HG03571 (cell line): ENCODE results near the gene BICD2.
"Not testable (repeated sequence)": the region's sequence is repeated elsewhere in the genome, so short reads cannot be mapped to it uniquely, and the experiment has no call there.

ENCODE experiments used
- ATAC-seq: cut with Tn5 transposase; IDR thresholded peaks from one replicate; pipeline ENCODE4 v1.9.1; 2021; ENCODE audit not compliant: unreplicated experiment

BICD2 gene

GRCh38 chr9:92764381-92764987 is at the start of gene BICD2:
Gene BICD2 (minus strand): TSS chr9:92764833. CDS start chr9:92764744, 89 bp downstream.
- no peak for ATAC-seq

DNA sequence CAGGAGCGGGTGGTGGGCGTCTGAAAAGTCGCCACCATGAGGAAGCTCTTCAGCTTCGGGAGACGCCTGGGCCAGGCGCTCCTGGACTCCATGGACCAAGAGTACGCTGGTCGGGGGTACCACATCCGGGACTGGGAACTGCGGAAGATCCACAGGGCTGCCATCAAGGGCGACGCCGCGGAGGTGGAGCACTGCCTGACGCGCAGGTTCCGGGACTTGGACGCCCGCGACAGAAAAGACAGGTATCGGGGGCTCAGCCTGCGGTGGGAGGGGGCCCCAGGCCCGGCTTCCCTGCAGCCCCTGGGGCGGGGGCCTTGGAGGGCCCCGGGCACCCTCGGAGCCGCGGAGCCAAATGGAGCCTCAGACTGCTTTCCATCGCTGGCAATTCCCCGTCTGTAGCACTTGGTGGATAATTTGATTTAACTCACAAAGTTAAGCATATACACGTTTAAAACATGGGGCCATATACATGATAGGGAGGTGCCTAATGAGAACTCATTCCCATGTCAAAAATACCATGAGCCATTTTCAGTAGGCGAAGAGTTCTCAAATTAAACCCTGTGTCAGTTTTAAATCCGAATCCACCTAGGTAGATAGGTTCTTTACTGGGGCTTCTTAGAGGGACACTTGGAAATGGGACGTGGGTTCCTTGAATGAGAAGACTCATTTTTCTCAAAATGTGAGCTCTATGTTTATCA is 45.1 kb upstream of the BICD2 start:
- ATAC-seq = not testable (repeated sequence)

DNA sequence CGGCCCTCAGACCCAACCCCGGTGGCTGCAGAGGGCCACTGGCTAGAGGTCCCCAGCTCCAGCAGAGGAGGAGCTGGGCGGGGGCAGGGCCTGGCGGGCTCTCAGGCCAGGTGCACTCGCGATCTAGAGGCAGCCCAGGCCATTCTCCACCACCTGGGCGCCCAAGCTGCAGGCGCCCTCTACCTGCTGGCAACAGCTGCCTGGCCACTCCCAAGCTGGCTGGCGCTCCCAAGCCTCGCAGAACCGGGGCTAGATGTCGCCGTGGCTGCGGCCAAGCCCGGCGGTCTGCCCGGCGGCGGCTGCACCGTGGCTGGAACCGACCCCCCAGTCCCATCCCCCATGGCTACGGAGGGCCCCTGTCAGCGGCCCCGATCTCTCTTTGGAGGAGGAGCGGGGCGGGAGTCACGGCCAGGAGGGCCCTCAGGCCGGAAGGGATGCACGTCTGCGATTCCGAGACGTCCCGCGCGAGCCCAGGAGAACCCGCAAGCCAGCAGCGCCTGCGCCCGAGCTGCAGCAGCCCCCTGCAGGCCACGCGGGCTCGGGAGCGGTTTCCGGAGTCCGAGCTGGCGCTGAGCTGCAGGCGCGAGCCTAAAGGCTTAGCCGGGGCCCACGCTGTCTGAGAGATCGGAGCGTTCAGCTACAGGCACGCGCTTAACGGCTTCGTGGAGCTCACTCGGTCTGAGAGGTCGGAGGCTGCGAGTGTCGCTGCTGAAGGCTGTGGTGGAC is 44.3 kb upstream of the BICD2 start:
- no peak for ATAC-seq

- ATAC-seq = no peak
These were observed 43.4 kb upstream of the BICD2 start for GRCh38 chr9:92807757-92808725.

DNA sequence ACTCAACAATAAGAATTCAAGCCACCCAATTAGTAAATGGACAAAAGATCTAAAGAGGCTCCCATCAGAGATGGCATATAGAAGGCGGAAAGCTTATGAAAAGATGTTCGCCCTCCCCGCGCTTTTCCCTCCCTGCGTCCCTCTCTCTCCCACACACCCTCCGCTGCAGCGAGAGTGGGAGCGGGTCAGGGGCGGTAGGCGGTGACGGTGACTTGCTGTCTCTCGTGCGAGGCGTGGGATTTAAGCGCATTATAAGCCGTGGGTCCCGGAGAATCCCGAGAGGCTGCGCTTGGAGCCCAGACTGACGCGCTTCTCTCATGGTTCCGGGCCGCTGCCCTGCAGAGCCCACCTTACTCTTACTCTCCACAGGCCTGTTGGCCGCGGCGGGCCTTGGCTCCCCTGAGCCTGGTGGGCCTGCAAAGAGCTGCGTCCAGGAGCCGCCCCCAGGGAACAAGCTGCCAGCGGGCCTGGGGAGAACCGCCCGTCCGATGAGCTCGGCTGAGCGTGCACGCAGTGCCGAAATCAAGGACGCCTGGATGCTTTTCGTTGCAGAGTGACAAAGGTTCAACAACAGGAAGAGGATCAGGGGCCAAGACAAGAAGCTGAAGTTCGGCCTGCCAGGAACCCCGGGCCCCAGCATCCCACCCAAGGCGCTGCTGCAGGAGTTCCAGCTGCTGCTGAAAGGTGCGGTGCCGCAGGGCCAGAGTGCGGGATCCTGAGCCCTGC is 42.6 kb upstream of the BICD2 start:
- no peak for ATAC-seq

DNA sequence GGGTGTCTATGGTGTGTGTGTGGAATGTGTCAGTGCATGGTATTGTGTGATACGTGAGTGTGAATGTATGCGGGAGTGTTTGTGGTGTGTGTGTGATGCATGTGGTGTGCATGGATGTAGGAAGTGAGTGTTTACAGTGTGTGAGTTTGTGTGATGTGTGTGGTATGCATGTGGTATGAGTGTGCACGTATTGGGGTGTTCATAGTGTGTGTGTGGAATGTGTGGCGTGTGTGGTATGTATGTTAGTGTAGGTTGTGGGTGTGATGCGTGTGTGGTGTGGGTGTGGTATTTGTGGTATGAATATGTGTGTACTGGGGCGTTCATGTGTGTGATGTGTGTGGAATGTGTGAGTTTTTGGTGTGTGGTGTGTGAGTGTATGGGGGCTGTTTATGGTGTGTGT is 40.1 kb upstream of the BICD2 start:
- ATAC-seq = no peak

- no peak for ATAC-seq
These were observed 33.7 kb upstream of the BICD2 start for GRCh38 chr9:92798358-92798757.

DNA sequence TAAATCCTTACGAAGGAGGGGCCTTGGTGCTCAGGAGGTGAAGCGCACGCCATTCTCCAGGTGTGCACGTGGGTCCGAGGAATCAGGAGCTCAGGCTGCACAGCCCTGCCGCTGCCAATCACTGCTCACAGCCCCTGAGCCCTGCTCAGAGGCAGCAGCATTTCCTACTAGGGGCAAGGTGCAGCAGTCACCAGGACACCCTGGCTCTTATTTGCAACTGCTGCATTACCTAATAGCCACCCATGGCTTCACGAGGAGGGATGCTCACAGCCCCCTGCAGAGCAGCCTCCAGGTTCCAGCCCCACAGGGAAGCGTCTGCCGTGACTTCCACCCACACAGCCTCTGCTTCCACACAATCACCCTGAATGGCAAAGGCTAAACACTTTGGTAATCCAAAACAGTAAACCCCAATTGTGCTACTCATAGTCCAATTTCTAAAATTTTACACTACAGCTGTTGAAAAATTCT is 31.7 kb upstream of the BICD2 start:
- not testable (repeated sequence) for ATAC-seq

DNA sequence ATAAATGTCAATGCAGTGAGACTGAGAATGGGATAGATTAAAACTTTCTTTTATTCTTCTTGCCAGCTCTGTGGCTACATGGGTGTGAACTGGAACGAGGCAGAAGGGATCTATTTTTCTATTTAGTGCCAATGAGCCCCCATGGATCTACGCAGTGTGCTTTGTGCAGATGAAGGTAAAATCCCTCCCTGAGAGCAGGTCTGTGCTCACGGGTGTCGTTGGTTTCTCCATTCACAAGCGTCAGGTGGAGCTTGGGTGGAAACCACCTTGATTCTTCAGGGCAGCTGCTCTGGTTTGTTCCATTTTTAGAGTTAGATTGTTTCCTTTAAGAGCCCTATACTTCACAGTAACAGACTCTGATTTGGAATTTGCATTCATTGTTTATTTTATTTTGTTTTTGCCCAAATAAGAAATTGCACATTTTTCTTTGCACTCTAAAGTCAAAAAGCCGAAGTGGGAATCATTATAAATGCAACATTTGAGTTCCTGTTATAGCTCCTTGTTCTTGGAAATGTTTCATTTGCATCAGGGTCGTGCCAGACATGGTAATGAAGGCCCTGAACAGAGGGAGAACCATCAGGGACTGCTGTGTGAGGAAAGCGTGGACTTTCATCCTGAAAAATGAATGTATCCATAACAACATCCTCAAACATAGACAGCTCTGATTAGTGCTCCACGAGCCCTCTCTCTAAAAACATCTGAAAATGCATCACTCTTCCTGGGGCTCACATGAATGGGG is 31.1 kb upstream of the BICD2 start:
- no peak for ATAC-seq

DNA sequence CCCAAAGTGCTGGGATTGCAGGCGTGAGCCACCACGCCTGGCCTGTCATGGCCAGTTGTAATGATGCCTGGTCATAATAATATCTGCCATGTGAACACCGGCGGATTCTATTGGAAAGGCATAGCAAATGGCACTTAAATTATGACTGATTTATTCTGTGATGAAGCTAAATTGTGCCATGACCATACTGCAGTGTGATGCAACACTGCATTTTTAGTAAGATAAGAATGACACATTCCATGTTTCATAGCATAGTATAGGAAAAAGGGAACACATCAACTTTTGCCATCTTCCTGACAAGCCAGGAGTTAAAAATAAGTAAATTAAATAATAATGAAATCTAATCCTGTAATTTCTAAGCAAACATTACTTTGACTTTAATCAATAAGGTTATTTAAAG is 30.4 kb upstream of the BICD2 start:
- ATAC-seq = no peak

DNA sequence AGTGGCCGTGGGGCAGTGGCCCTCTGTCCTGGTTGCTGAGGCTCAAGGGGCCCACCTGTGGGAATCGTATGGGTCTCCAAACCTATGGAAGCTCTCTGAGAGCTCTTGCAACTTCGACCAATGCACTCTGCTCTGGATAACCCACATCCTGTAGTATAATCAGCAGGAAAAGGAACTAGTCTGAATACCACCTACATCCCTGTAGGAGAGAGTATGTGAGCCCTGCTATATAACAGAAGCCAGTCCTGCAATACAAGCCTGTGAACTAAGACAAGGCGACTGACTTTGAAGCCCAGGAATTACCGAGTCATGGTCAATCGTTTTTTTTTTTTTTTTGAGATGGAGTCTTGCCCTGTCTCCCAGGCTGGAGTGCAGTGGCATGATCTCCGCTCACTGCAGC is 29.8 kb upstream of the BICD2 start:
- ATAC-seq = no peak

- no peak for ATAC-seq
These were observed 26.2 kb upstream of the BICD2 start for GRCh38 chr9:92790542-92791527.

- no peak for ATAC-seq
These were observed 21.7 kb upstream of the BICD2 start for GRCh38 chr9:92786298-92786697.

DNA sequence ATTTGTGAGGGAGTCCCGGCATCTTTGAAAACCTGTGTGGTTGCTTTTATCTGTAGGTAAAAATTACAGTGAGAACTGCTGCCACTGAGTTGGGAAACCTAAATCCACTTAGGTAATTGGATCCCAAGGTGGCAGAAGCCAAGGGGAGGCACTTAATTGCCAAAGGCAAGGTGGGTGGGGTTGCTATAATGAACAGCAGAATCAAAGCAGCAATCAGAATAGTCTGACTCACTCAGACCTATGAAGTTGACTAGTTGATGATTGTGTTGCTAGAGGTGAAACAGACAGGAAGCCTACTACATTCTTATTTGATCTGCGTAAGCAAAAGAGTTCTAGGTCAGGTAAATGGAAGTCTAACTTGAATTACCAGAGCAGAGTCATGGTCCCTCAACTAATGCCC is 17.3 kb upstream of the BICD2 start:
- ATAC-seq = no peak

- no peak for ATAC-seq
These were observed 15.6 kb upstream of the BICD2 start for GRCh38 chr9:92780206-92780605.

DNA sequence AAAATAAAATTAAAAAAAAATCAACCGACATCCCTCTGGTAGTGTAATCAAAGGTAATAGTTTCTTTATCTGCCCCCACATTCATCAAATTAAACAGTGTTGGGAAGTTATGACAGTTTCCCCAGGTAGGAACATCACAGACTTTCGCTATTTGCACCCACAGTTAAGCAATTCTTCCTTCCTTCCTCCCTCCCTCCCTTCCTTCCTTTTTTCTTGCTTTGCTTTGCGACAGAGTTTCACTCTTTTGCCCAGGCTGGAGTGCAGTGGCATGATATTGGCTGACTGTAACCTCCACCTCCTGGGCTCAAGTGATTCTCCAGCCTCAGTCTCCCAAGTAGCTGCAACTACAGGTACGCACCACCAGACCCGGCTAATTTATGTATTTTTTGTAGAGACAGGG is 10.8 kb upstream of the BICD2 start:
- ATAC-seq = no peak

DNA sequence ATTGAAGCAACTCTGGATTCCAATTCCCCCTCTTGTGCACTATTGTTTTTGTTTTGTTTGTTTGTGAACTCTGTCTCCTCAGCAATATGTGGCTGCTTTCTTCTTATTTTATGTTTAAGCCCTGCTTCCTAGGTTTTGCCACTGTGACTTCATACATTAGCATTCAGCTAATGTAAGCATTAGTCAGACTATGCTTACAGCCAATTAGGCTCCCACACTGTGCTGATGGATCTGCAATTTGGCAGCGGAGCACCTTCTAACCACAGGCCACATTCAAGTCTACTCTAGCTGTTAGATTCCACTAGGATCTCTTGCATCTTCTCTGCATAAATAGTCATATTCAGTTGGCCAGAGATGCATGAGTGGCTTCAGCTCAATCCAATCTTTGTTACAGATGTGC is 9.6 kb upstream of the BICD2 start:
- no peak for ATAC-seq

DNA sequence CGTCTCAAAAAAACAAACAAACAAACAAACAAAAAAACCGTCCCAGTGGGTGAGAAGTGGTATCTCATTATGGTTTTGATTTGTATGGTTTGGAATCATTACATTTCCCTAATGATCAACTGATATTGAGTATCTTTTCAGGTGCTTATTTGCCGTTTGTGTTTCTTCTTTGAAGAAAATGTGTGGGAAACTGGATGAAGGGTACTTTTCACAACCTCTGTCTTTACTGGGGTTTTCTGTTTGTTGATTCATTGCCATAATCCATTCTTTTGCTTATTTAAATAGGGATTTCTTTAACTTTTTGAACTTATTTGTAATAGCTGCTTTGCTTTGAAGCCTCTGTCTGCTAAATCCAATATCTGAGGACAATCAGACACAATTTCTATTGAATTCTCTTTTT is 9.2 kb upstream of the BICD2 start:
- ATAC-seq = no peak
